GM10266 (cell line): ENCODE results near the gene CBARP.
A peak's percentile ranks its signal among the peaks of the same experiment; 100 is the strongest.
"Not testable (repeated sequence)": the region's sequence is repeated elsewhere in the genome, so short reads cannot be mapped to it uniquely, and the experiment has no call there.

Source experiments
- DNase-seq: peaks from one replicate; pipeline ENCODE4 v3.0.0; 2012; ENCODE audit errors: extremely low spot score
- CTCF ChIP-seq: IDR thresholded peaks from 2 replicates; pipeline ENCODE4 v1.5.1; 2012; ENCODE audit warnings: mild to moderate bottlenecking, low read depth; ENCODE audit not compliant: control insufficient read depth, insufficient read depth; ENCODE audit errors: missing control alignments

The CBARP gene

GRCh38 chr19:1210227-1210538 is 27.6 kb downstream of the CBARP start:
- no peak for DNase-seq
- TF ChIP-seq CTCF = no peak

GRCh38 chr19:1208830-1209229 is 29.0 kb downstream of the CBARP start:
- not testable (repeated sequence) for DNase-seq

GRCh38 chr19:1206864-1207450 is 30.8 kb downstream of the CBARP start:
- peak; percentile 53 for DNase-seq
- TF ChIP-seq CTCF = no peak

DNA sequence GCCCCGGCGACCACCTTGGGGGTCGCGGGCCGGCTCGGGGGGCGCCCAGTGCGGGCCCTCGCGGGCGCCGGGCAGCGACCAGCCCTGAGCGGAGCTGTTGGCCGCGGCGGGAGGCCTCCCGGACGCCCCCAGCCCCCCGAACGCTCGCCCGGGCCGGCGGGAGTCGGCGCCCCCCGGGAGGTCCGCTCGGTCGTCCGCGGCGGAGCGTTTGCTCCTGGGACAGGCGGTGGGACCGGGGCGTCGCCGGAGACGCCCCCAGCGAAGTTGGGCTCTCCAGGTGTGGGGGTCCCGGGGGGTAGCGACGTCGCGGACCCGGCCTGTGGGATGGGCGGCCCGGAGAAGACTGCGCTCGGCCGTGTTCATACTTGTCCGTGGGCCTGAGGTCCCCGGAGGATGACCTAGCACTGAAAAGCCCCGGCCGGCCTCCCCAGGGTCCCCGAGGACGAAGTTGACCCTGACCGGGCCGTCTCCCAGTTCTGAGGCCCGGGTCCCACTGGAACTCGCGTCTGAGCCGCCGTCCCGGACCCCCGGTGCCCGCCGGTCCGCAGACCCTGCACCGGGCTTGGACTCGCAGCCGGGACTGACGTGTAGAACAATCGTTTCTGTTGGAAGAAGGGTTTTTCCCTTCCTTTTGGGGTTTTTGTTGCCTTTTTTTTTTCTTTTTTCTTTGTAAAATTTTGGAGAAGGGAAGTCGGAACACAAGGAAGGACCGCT is 31.5 kb downstream of the CBARP start:
- peak; percentile 32 for DNase-seq
- peak; percentile 1 for TF ChIP-seq CTCF

DNA sequence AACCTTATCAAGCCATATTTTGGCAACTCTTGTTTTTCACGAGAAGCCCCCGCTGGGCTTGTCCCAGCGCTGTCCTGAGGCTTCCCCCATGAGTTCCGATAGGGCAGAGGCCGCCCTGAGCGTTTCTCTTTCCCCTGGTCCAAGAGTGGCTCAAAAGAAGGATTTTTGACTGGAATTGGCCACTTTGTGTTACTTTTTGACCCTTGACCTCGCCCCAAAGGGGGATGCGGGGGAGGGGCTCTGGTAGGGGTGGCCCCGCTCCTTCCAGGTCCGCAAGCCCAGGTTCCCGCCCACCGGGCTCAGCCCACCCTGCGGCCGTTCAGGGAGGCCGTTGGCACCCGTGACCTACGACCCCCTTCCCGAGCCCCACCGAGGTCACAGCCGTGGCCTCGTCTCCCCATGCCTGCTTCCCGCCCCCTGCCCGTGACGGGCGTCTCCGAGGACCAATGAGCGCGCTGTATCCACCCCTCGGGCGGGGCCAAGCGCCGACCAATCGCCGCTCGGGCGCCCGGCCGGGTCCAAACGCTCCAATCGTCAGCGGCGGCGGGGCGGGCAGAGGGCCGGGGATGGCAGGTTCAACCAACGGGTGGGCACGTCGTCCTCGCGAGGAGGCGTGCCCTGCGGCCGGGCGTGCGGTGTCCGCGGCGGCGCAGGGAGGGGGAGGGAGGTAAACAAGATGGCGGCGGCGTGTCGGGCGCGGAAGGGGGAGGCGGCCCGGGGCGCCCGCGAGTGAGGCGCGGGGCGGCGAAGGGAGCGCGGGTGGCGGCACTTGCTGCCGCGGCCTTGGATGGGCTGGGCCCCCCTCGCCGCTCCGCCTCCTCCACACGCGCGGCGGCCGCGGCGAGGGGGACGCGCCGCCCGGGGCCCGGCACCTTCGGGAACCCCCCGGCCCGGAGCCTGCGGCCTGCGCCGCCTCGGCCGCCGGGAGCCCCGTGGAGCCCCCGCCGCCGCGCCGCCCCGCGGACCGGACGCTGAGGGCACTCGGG is 32.4 kb downstream of the CBARP start, which contains the start of gene STK11:
Gene STK11 (plus strand): TSS at position 665 of the 986 bp plus-strand sequence. CDS start 1,136 bp downstream, outside the sequence.
- peak; percentile 100 for DNase-seq
- TF ChIP-seq CTCF = no peak

- not testable (repeated sequence) for DNase-seq
These were observed 37.2 kb downstream of the CBARP start for GRCh38 chr19:1200614-1201013.

- DNase-seq = no peak
- no peak for TF ChIP-seq CTCF
These were observed 38.3 kb downstream of the CBARP start for GRCh38 chr19:1199531-1199930.

DNA sequence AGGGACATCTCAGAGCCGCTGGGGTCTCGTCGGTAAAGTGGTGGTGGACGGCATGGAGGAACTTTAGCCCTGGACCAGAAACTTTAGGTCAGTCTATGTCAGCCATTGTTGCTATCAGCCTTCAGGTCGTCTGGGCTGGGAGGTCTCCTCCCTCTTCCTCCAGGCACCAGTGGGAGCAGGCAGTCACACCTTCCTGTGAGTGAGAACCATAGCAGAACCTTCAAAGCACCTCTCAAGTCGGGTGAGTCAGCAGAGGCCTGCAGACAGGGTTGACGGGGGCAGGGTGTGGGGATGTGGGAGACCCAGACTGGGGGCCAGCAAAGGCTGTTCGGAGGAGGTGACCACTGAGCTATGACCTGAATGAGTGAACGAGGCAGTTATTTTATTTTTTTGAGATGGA is 48.4 kb downstream of the CBARP start:
- no peak for DNase-seq
- no peak for TF ChIP-seq CTCF
